Pancreas (tissue), 10 donors: Measurements from ENCODE around the gene COL4A1. TPM values are rescaled to one million over a fixed set of nuclear protein-coding genes. Genes with fewer than 3 reads are reported as not detected.

Experiments
- ATAC-seq, 4 donors: fragments of 200-7000 bp; cut with Tn5 transposase; one replicate each; pipeline versions ENCODE4 v1.8.0 to v1.9.1; 2020; ENCODE audit warnings: mild to moderate bottlenecking in 4 of 4, moderate library complexity in 4 of 4
- DNase-seq, 6 donors: peaks; one replicate each; pipeline ENCODE4 v3.0.0-alpha.2; 2020
- FAIRE-seq: peaks from 2 replicates; lab custom pipeline; 2012; peaks lifted over from hg19 to GRCh38; lab: Jason Lieb, UNC
- H3K27ac ChIP-seq, 4 donors: fragments of 200-600 bp; sonication (generic); 1 replicate in 3 of 4; 2 replicates in 1 of 4; pipeline versions ENCODE4 v1.5.0 to v1.8.0; 2020
- H3K27me3 ChIP-seq, 4 donors: fragments of 200-600 bp; one replicate each; pipeline ENCODE4 v1.8.0; 2021
- H3K36me3 ChIP-seq, 3 donors: fragments of 200-600 bp; sonication (generic) in 1 of 3; one replicate each; pipeline versions ENCODE4 v1.5.0 to v1.8.0; 2020 to 2021
- H3K4me1 ChIP-seq, 3 donors: fragments of 200-600 bp; one replicate each; pipeline ENCODE4 v1.8.0; 2021
- H3K4me3 ChIP-seq, 4 donors: fragments of 200-600 bp; sonication (generic) in 2 of 4; one replicate each; pipeline versions ENCODE4 v1.5.0 to v1.8.0; 2020 to 2021
- H3K9me3 ChIP-seq, 4 donors: fragments of 200-600 bp; one replicate each; pipeline ENCODE4 v1.8.0; 2021
- WGBS, 2 donors: extraction: QIAGEN DNeasy Blood & Tissue Kit; methylation state at CpG; one replicate each; pipeline ENCODE4 v1.1.7; 2013; 5-methylcytosine and 5-hydroxymethylcytosine counted together
- intact Hi-C, 3 donors: fragments of 100-400 bp; cut with DNase I; formaldehyde crosslinking; loops; one replicate each; pipeline versions ENCODE4 v1.11.1 to v1.14.2; 2022
- polyA plus RNA-seq, 2 donors: library from polyadenylated mRNA; stranded (reverse); fragments of 200-250 nt; gene quantifications; one replicate each; pipeline ENCODE4 v1.2.3, GENCODE V29; 2013
- total RNA-seq, 6 donors: library from RNA; stranded (reverse); fragmentation: NEBNext Ultra II Directional in 4 of 6; extraction: Animal tissue kit (Norgen Biotek cat#: 25700) in 4 of 6; gene quantifications; one replicate each; pipeline versions ENCODE4 v1.2.1 to v1.2.4, GENCODE V29; 2021 to 2023
- TF ChIP-seq, protein P1 (sequence below), 4 donors: fragments of 200-600 bp; sonication (generic) in 3 of 4; IDR thresholded peaks; one replicate each; pipeline versions ENCODE4 v1.5.0 to v1.8.0; 2021; ENCODE audit warnings: antibody characterized with exemption in 4 of 4
- donor health status: healthy with polysubstance abuse.
- donor health status: DM: no; HTN: no; CAD: no; lungs with moderate emphysema.
- donor health status: DM: no; HTN: no; CAD: no.
- donor health status: control.
- donor health status: control.
- donor health status: Bipolar disorder and iron deficiency.
- donor health status: DM: yes; HTN: yes; CAD: no.
- donor health status: DM: no; HTN: no; CAD: no.
- donor health status: DM: no; HTN: no; CAD: no.
- donor health status: DM: yes; HTN: yes; CAD: no.

Gene COL4A1
- total and polyA plus RNA-seq, 8 donors = 20.7 to 167 (median 35.6) TPM

DNA sequence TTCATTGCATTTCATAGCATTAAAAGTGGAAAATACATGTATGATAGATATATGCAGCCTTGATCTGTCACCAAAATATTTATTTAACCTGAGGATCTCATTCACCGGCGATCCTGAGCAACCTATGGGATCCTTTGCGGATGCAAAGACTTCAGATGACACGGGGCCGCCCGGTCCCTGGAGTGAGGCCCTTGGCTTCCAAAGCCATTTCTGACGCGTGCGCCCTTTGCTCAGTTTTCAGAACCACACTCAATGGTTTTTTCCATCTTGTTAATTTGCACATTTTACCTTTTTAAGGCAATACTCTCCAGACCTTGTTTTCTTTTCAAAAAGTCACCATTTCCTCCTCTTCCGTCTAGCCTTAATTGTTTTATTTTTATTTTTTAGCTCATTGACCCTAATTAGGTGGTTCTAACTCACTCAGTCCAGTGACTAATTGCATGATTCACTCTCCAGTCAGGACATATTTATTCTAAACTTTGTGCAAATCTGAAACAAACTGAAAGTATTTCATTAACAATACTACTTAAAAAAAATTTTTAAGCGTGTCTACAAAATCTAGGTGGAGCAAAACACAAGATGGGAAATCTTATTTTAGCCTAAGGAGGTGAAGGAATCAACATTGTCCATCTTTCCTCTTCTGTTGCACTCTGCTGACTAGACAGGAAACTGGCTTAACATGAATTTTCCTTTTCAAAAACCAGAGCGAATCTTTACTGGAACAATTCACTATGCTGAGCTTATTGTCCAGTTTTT, 47.9 kb downstream of the COL4A1 start:
- WGBS, 2 donors = 78 to 87% methylated on average over 12 of the region's 12 CpGs
- Histone ChIP-seq H3K4me3 (no peak overlapping the region), H3K27ac (no peak overlapping the region), H3K9me3 (no peaks in the 10 kb centered on the region), H3K27me3 (no peaks in the 10 kb centered on the region), H3K4me1 (no peaks in the 10 kb centered on the region), H3K36me3 (no peaks in the 10 kb centered on the region)
- FAIRE-seq = peak; percentile 26
- ATAC-seq = no peak
- TF ChIP-seq, protein P1, sequence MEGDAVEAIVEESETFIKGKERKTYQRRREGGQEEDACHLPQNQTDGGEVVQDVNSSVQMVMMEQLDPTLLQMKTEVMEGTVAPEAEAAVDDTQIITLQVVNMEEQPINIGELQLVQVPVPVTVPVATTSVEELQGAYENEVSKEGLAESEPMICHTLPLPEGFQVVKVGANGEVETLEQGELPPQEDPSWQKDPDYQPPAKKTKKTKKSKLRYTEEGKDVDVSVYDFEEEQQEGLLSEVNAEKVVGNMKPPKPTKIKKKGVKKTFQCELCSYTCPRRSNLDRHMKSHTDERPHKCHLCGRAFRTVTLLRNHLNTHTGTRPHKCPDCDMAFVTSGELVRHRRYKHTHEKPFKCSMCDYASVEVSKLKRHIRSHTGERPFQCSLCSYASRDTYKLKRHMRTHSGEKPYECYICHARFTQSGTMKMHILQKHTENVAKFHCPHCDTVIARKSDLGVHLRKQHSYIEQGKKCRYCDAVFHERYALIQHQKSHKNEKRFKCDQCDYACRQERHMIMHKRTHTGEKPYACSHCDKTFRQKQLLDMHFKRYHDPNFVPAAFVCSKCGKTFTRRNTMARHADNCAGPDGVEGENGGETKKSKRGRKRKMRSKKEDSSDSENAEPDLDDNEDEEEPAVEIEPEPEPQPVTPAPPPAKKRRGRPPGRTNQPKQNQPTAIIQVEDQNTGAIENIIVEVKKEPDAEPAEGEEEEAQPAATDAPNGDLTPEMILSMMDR (IDR thresholded peaks at IDR 0.05) = no peak
- no peak for DNase-seq
- intact Hi-C loops = no loop called here

DNA sequence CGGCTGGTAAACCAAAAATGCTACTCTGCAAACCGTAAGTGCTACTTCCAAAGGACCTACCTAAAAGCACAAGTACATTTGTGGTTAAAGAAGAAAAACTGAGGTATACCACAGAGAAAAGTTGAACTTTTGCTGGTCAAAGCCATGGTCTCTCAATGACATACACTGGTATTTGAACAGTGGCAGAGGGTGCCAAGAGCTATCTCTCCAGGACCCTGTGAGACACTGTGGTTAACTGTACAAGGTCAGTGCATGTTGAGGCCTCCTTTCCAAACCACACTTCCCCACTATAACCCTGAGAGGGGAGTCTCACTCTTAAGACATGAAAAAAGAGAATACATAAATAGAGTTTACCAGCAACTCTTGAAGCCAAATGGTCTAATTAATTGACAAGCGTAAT, 49.5 kb downstream of the COL4A1 start:
- TF ChIP-seq, protein P1 (IDR thresholded peaks at IDR 0.05) = no peak
- Histone ChIP-seq H3K4me3 (no peak overlapping the region), H3K36me3 (no peaks in the 10 kb centered on the region), H3K9me3 (no peaks in the 10 kb centered on the region), H3K27me3 (no peaks in the 10 kb centered on the region), H3K4me1 (no peaks in the 10 kb centered on the region), H3K27ac (no peak overlapping the region)
- ATAC-seq = no peak
- DNase-seq = no peak
- FAIRE-seq = no peak
- 89 to 97% methylated on average over 3 of the region's 3 CpGs for WGBS, 2 donors
- intact Hi-C loops = no loop called here

DNA sequence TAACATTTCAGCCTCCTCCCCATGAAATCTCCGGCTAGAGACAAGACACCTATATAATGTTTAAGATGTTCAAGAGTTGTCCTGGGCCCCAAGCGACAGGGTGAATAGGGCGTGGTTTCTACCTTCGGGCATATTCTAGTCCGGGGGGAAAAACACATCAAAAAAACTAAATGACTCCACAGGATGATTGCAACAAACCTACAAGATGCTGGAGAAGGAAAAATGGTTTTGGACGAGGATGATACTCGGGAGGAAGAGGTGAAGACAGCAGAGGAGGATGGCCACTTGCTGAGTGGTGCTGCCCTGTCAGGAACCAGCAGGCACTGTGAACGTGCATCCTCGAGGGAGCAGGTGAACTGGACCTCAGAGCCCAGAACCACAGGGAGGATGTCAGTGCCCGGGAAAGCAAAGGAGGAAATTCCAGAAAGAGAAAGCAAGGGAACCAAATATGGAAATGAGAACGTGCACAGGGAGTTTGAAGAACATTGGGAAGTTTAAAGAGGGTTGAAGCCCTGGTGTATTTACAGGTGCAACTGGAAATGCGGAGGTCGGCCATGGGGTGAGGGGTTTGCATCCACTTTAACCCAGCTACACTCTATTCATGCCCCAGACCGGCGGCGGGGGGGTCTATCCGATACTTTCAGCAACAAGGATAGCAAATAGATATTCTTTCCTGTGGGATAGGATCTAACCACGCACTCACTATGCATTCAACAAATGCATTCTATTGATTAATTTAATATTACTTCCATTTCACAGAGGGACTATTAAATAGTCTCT, 50.6 kb downstream of the COL4A1 start:
- DNase-seq = no peak
- no peak for FAIRE-seq
- TF ChIP-seq, protein P1 (IDR thresholded peaks at IDR 0.05) = no peak
- Histone ChIP-seq H3K4me1 (peaks cover 0 to 5% (median 0%) of the 10 kb centered on the region in 3 donors), H3K27me3 (no peaks in the 10 kb centered on the region), H3K27ac (no peak overlapping the region), H3K4me3 (no peak overlapping the region), H3K36me3 (no peaks in the 10 kb centered on the region), H3K9me3 (no peaks in the 10 kb centered on the region)
- 71 to 75% methylated on average over 18 of the region's 18 CpGs for WGBS, 2 donors
- ATAC-seq = no peak
- intact Hi-C loops = no loop called here

DNA sequence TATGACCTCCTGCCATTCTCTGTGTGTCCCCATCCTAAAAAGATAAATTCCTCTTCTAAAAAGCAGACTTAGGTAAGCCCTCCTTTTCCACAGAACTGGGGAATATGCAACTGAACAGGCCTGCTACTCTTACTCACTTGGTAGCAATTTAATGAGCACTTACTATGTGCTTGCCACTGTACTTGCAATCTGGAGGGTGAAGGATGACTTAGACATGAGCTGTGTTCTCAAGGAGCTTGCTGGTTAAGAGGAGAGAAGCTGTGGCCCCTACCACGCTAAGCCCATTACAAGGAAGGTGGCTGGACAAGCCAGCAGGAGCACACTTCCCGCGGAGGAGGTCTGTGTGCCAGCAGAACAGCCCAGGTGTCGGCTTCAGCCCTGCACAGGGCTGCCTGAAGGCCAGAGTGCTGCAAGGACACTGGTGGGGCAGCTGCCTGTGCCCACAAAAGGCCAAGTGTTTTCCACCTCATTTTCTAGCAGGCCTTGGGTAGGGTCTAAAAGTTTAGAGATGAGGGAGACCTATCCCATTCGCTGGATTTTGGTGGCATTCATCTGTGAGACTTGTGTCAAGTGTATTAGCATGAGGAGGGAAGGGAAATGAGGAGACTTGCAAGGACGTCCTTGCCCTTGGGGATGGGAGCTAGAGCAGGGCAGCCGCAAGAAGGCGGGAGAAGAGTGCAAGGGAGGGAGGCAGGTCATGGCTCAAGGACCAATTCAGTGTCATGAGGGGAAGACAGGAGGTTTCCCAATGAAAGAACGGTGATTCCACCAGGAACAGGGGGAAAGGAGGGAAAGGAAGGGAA, 52.0 kb downstream of the COL4A1 start:
- DNase-seq (no peak), FAIRE-seq (no peak), ATAC-seq (no peak)
- no peak overlapping the region for H3K27ac ChIP-seq
- no peaks in the 10 kb centered on the region for H3K9me3 ChIP-seq
- TF ChIP-seq, protein P1 (IDR thresholded peaks at IDR 0.05) = no peak
- no peak overlapping the region for H3K4me3 ChIP-seq
- WGBS, 2 donors = 65 to 73% methylated on average over 9 of the region's 9 CpGs
- no peaks in the 10 kb centered on the region for H3K36me3 ChIP-seq
- H3K27me3 ChIP-seq = no peaks in the 10 kb centered on the region
- intact Hi-C loops = no loop called here
- H3K4me1 ChIP-seq = peaks cover 0 to 10% (median 0%) of the 10 kb centered on the region in 3 donors
